NCI-H187 treated with DMSO at 0.1 percent for 48 hours (cell line): ENCODE data around the gene TMEM178B.

Experiments
- DNase-seq: peaks from one replicate; lab custom pipeline; 2025; lab: John Stamatoyannopoulos, UW

Gene TMEM178B

GRCh38 chr7:141527076-141527475 lies 453.2 kb downstream of the TMEM178B start:
- DNase-seq, result no peak

- DNase-seq, result no peak
Observed at GRCh38 chr7:141528399-141528798, 454.5 kb downstream of the TMEM178B start.
